ENCODE measurements around the gene TOR1A. TPM values are rescaled to one million over a fixed set of nuclear protein-coding genes. Genes with fewer than 3 reads are reported as not detected.
A peak's percentile ranks its signal among the peaks of the same experiment; 100 is the strongest.

Gene TOR1A
- total RNA-seq, 2 experiments from 2014 or later = 54.6 to 58.4 TPM

GRCh38 chr9:129864991-129865647 is 41.2 kb upstream of the TOR1A start:
- Mint-ChIP-seq H3K9me3 (ENCODE audit: insufficient read depth) (no peaks in the 10 kb centered on the region), H3K27me3 (ENCODE audit: low read depth) (no peaks in the 10 kb centered on the region), H3K36me3 (ENCODE audit: low read depth) (peaks cover 69% of the 10 kb centered on the region), H3K4me1 (ENCODE audit: low read depth) (peaks cover 92% of the 10 kb centered on the region), H3K4me3 (no peak overlapping the region), H3K27ac (peak overlapping the region; percentile 75)
- DNase-seq (no peak), ATAC-seq (no peak)
- ChIA-PET POLR2A (interaction anchor here (0.6 to 9.0 kb wide), 6 partner anchors 13 to 73 kb away, joined by 3 to 126 read pairs (median 14); partner anchors contain the start of genes C9orf78 and USP20), CTCF (interaction anchor here (0.6 to 3.5 kb wide), 5 partner anchors 14 to 36 kb away, joined by 3 to 25 read pairs (median 3); no protein-coding TSS in a partner anchor)

GRCh38 chr9:129863059-129863690 is 39.2 kb upstream of the TOR1A start:
- CTCF ChIA-PET = interaction anchor here (1.0 to 3.5 kb wide), 5 partner anchors 9 to 125 kb away, joined by 3 to 25 read pairs (median 5); no protein-coding TSS in a partner anchor
- H3K27me3 Mint-ChIP-seq (ENCODE audit: low read depth) = no peaks in the 10 kb centered on the region
- H3K4me3 Mint-ChIP-seq = peak overlapping the region; percentile 55
- DNase-seq (peak; percentile 93), ATAC-seq (peak; percentile 84)
- peaks cover 70% of the 10 kb centered on the region for H3K36me3 Mint-ChIP-seq (ENCODE audit: low read depth)
- no peaks in the 10 kb centered on the region for H3K9me3 Mint-ChIP-seq (ENCODE audit: insufficient read depth)
- H3K27ac Mint-ChIP-seq = peak overlapping the region; percentile 92
- H3K4me1 Mint-ChIP-seq (ENCODE audit: low read depth) = peaks cover 80% of the 10 kb centered on the region
- POLR2A ChIA-PET = interaction anchor here (0.6 to 9.0 kb wide), 7 partner anchors 9 to 29 kb away, joined by 3 to 126 read pairs (median 3); partner anchors contain the start of genes C9orf78 and USP20

- H3K4me3 Mint-ChIP-seq = no peak overlapping the region
- H3K27ac Mint-ChIP-seq = peak overlapping the region; percentile 4
- CTCF ChIA-PET = interaction anchor here (1.5 kb wide), 1 partner anchor 24 kb away, joined by 6 read pairs; no protein-coding TSS in a partner anchor
- POLR2A ChIA-PET = interaction anchor here (0.9 to 2.3 kb wide), 3 partner anchors 8 to 27 kb away, joined by 3 to 10 read pairs (median 6); partner anchors contain the start of genes C9orf78 and USP20
- peaks cover 72% of the 10 kb centered on the region for H3K36me3 Mint-ChIP-seq (ENCODE audit: low read depth)
- no peaks in the 10 kb centered on the region for H3K27me3 Mint-ChIP-seq (ENCODE audit: low read depth)
- no peaks in the 10 kb centered on the region for H3K9me3 Mint-ChIP-seq (ENCODE audit: insufficient read depth)
- ATAC-seq (no peak), DNase-seq (no peak)
- peaks cover 79% of the 10 kb centered on the region for H3K4me1 Mint-ChIP-seq (ENCODE audit: low read depth)
Measured at GRCh38 chr9:129861447-129861827, 37.5 kb upstream of the TOR1A start.

- H3K9me3 Mint-ChIP-seq (ENCODE audit: insufficient read depth) = no peaks in the 10 kb centered on the region
- no peaks in the 10 kb centered on the region for H3K27me3 Mint-ChIP-seq (ENCODE audit: low read depth)
- peaks cover 79% of the 10 kb centered on the region for H3K4me1 Mint-ChIP-seq (ENCODE audit: low read depth)
- ChIA-PET POLR2A (interaction anchor here (0.8 to 2.3 kb wide), 5 partner anchors 9 to 34 kb away, joined by 3 to 10 read pairs (median 3); partner anchors contain the start of genes C9orf78 and USP20), CTCF (interaction anchor here (0.9 to 1.5 kb wide), 2 partner anchors 22 to 24 kb away, joined by 3 to 6 read pairs; no protein-coding TSS in a partner anchor)
- no peak for DNase-seq
- ATAC-seq = no peak
- no peak overlapping the region for H3K4me3 Mint-ChIP-seq
- H3K36me3 Mint-ChIP-seq (ENCODE audit: low read depth) = peaks cover 73% of the 10 kb centered on the region
- peak overlapping the region; percentile 61 for H3K27ac Mint-ChIP-seq
Measured at GRCh38 chr9:129860653-129861446, 36.9 kb upstream of the TOR1A start.

GRCh38 chr9:129858167-129858962 is 34.4 kb upstream of the TOR1A start:
- DNase-seq = no peak
- Mint-ChIP-seq H3K36me3 (ENCODE audit: low read depth) (peaks cover 79% of the 10 kb centered on the region), H3K9me3 (ENCODE audit: insufficient read depth) (no peaks in the 10 kb centered on the region), H3K27me3 (ENCODE audit: low read depth) (no peaks in the 10 kb centered on the region), H3K27ac (no peak overlapping the region), H3K4me1 (ENCODE audit: low read depth) (peaks cover 82% of the 10 kb centered on the region), H3K4me3 (no peak overlapping the region)
- no peak for ATAC-seq
- ChIA-PET CTCF (no interaction called here), POLR2A (interaction anchor here (0.6 kb wide), 1 partner anchor 144 kb away, joined by 3 read pairs; no protein-coding TSS in a partner anchor)

GRCh38 chr9:129857207-129857606 is 33.3 kb upstream of the TOR1A start:
- no peak overlapping the region for H3K4me3 Mint-ChIP-seq
- POLR2A ChIA-PET = no interaction called here
- no peaks in the 10 kb centered on the region for H3K9me3 Mint-ChIP-seq (ENCODE audit: insufficient read depth)
- peaks cover 86% of the 10 kb centered on the region for H3K36me3 Mint-ChIP-seq (ENCODE audit: low read depth)
- H3K27ac Mint-ChIP-seq = peak overlapping the region; percentile 16
- CTCF ChIA-PET = no interaction called here
- peaks cover 84% of the 10 kb centered on the region for H3K4me1 Mint-ChIP-seq (ENCODE audit: low read depth)
- DNase-seq = no peak
- ATAC-seq = no peak
- H3K27me3 Mint-ChIP-seq (ENCODE audit: low read depth) = no peaks in the 10 kb centered on the region

- H3K36me3 Mint-ChIP-seq (ENCODE audit: low read depth) = peaks cover 85% of the 10 kb centered on the region
- peaks cover 88% of the 10 kb centered on the region for H3K4me1 Mint-ChIP-seq (ENCODE audit: low read depth)
- no peaks in the 10 kb centered on the region for H3K27me3 Mint-ChIP-seq (ENCODE audit: low read depth)
- H3K27ac Mint-ChIP-seq = peak overlapping the region; percentile 72
- POLR2A ChIA-PET = interaction anchor here (0.6 to 1.7 kb wide), 3 partner anchors 8 to 16 kb away, joined by 3 read pairs; no protein-coding TSS in a partner anchor
- DNase-seq = peak; percentile 65
- H3K9me3 Mint-ChIP-seq (ENCODE audit: insufficient read depth) = no peaks in the 10 kb centered on the region
- CTCF ChIA-PET = no interaction called here
- ATAC-seq = peak; percentile 62
- H3K4me3 Mint-ChIP-seq = peak overlapping the region; percentile 62
Measured at GRCh38 chr9:129854588-129855110, 30.7 kb upstream of the TOR1A start.

GRCh38 chr9:129853614-129854013 is 29.7 kb upstream of the TOR1A start:
- CTCF ChIA-PET = interaction anchor here (1.2 to 2.3 kb wide), 2 partner anchors 15 to 32 kb away, joined by 4 to 7 read pairs; no protein-coding TSS in a partner anchor
- POLR2A ChIA-PET = interaction anchor here (0.9 to 1.7 kb wide), 4 partner anchors 17 to 188 kb away, joined by 3 to 4 read pairs (median 3); no protein-coding TSS in a partner anchor
- Mint-ChIP-seq H3K4me3 (no peak overlapping the region), H3K4me1 (ENCODE audit: low read depth) (peaks cover 95% of the 10 kb centered on the region), H3K27ac (peak overlapping the region; percentile 51), H3K27me3 (ENCODE audit: low read depth) (no peaks in the 10 kb centered on the region), H3K9me3 (ENCODE audit: insufficient read depth) (no peaks in the 10 kb centered on the region), H3K36me3 (ENCODE audit: low read depth) (peaks cover 80% of the 10 kb centered on the region)
- DNase-seq (no peak), ATAC-seq (no peak)

GRCh38 chr9:129852579-129852978 is 28.6 kb upstream of the TOR1A start:
- POLR2A ChIA-PET = interaction anchor here (1.2 kb wide), 1 partner anchor 12 kb away, joined by 3 read pairs; no protein-coding TSS in a partner anchor
- peaks cover 92% of the 10 kb centered on the region for H3K4me1 Mint-ChIP-seq (ENCODE audit: low read depth)
- no peak overlapping the region for H3K4me3 Mint-ChIP-seq
- peaks cover 77% of the 10 kb centered on the region for H3K36me3 Mint-ChIP-seq (ENCODE audit: low read depth)
- CTCF ChIA-PET = interaction anchor here (2.3 kb wide), 1 partner anchor 14 kb away, joined by 7 read pairs; no protein-coding TSS in a partner anchor
- ATAC-seq (no peak), DNase-seq (no peak)
- H3K27me3 Mint-ChIP-seq (ENCODE audit: low read depth) = no peaks in the 10 kb centered on the region
- H3K27ac Mint-ChIP-seq = no peak overlapping the region
- no peaks in the 10 kb centered on the region for H3K9me3 Mint-ChIP-seq (ENCODE audit: insufficient read depth)

- H3K4me1 Mint-ChIP-seq (ENCODE audit: low read depth) = peaks cover 84% of the 10 kb centered on the region
- ATAC-seq (no peak), DNase-seq (no peak)
- peak overlapping the region; percentile 63 for H3K27ac Mint-ChIP-seq
- H3K9me3 Mint-ChIP-seq (ENCODE audit: insufficient read depth) = no peaks in the 10 kb centered on the region
- CTCF ChIA-PET = interaction anchor here (1.0 to 1.7 kb wide), 2 partner anchors 15 to 33 kb away, joined by 4 to 8 read pairs; no protein-coding TSS in a partner anchor
- POLR2A ChIA-PET = interaction anchor here (1.0 to 2.2 kb wide), 4 partner anchors 10 to 34 kb away, joined by 3 to 7 read pairs (median 4); partner anchors contain the start of genes C9orf78 and USP20
- no peaks in the 10 kb centered on the region for H3K27me3 Mint-ChIP-seq (ENCODE audit: low read depth)
- H3K36me3 Mint-ChIP-seq (ENCODE audit: low read depth) = peaks cover 74% of the 10 kb centered on the region
- H3K4me3 Mint-ChIP-seq = no peak overlapping the region
Measured at GRCh38 chr9:129851821-129852220, 27.9 kb upstream of the TOR1A start.
